GM12878 (cell line): ENCODE measurements around the gene MAML2. TPM values are rescaled to one million over a fixed set of nuclear protein-coding genes. Genes with fewer than 3 reads are reported as not detected.

ENCODE experiments used
- CBX5 ChIP-seq: sonication (generic); IDR thresholded peaks from 2 replicates; pipeline ENCODE4 v1.6.1; 2016; ENCODE audit warnings: low read depth, moderate library complexity, mild to moderate bottlenecking, inconsistent platforms
- CREM ChIP-seq: IDR thresholded peaks from 2 replicates; pipeline ENCODE4 v1.6.1; 2014; ENCODE audit warnings: antibody characterized with exemption, low read depth
- ETV6 ChIP-seq, 2 experiments: fragments of 450-650 bp in 1 of 2; IDR thresholded peaks in 1 of 2; conservative IDR thresholded peaks in 1 of 2; 2 replicates each; pipeline ENCODE4 v1.6.1; 2014; ENCODE audit warnings: antibody characterized with exemption in 1 of 2, borderline replicate concordance in 1 of 2, low read depth in 1 of 2, mild to moderate bottlenecking in 1 of 2, moderate library complexity in 1 of 2
- KLF5 ChIP-seq: fragments of 450-650 bp; IDR thresholded peaks from 2 replicates; pipeline ENCODE4 v1.6.1; 2014; ENCODE audit warnings: mild to moderate bottlenecking; ENCODE audit not compliant: partially characterized antibody
- MEF2A ChIP-seq: IDR thresholded peaks from 2 replicates; pipeline ENCODE4 v1.6.1; 2011; ENCODE audit warnings: low read depth, mild to moderate bottlenecking, low read length, moderate library complexity; ENCODE audit not compliant: insufficient read depth
- MTA3 ChIP-seq: IDR thresholded peaks from 2 replicates; pipeline ENCODE4 v1.6.1; 2012; ENCODE audit warnings: low read length, inconsistent platforms, borderline replicate concordance
- POLR2AphosphoS5 ChIP-seq: IDR thresholded peaks from 2 replicates; pipeline ENCODE4 v1.6.1; 2011; ENCODE audit warnings: mild to moderate bottlenecking, low read length, inconsistent platforms
- TARDBP ChIP-seq: IDR thresholded peaks from 2 replicates; pipeline ENCODE4 v1.6.1; 2016; ENCODE audit warnings: borderline replicate concordance
- polyA plus RNA-seq, 11 experiments: library from polyadenylated mRNA; depleted of rRNA in 4 of 11; unstranded in 6 of 11; stranded (reverse) in 5 of 11; fragments of >200 nt; fragmentation: Nextera tagmentation in 4 of 11; fragmentation: Illumina TruSeq in 1 of 11; extraction: Ambion mirVana in 4 of 11; extraction: Trizol in 1 of 11; gene quantifications; 1 replicate in 1 of 11; 2 replicates in 10 of 11; pipeline versions ENCODE4 v1.2.1 to v1.2.3, GENCODE V29; 2011 to 2016; ENCODE audit warnings: inconsistent platforms in 2 of 11, missing spikeins in 2 of 11, low read depth in 1 of 11
- total RNA-seq, 4 experiments: library from RNA; depleted of rRNA in 3 of 4; stranded (reverse); fragments of >200 nt in 3 of 4; fragmentation: Illumina TruSeq in 1 of 4; extraction: Trizol in 1 of 4; gene quantifications; 2 replicates each; pipeline versions ENCODE4 v1.2.1 to v1.2.3, GENCODE V29; 2013 to 2021
- TF ChIP-seq, protein P1 (sequence below): fragments of 450-650 bp; formaldehyde crosslinking; IDR thresholded peaks from 2 replicates; pipeline ENCODE4 v1.4.0; 2022; ENCODE audit warnings: mild to moderate bottlenecking, moderate library complexity
- TF ChIP-seq, protein P2 (sequence below): fragments of 450-650 bp; IDR thresholded peaks from 2 replicates; pipeline ENCODE4 v1.6.1; 2017; ENCODE audit warnings: mild to moderate bottlenecking, low read depth, inconsistent platforms; ENCODE audit not compliant: poor library complexity, severe bottlenecking

The MAML2 gene
- total and polyA plus RNA-seq, 10 of the 15 experiments (the other 5 are each of a cell fraction or from before 2014, with no cell fraction given): 2.5 to 15.1 (median 12.0) TPM

- TF ChIP-seq, protein P1, sequence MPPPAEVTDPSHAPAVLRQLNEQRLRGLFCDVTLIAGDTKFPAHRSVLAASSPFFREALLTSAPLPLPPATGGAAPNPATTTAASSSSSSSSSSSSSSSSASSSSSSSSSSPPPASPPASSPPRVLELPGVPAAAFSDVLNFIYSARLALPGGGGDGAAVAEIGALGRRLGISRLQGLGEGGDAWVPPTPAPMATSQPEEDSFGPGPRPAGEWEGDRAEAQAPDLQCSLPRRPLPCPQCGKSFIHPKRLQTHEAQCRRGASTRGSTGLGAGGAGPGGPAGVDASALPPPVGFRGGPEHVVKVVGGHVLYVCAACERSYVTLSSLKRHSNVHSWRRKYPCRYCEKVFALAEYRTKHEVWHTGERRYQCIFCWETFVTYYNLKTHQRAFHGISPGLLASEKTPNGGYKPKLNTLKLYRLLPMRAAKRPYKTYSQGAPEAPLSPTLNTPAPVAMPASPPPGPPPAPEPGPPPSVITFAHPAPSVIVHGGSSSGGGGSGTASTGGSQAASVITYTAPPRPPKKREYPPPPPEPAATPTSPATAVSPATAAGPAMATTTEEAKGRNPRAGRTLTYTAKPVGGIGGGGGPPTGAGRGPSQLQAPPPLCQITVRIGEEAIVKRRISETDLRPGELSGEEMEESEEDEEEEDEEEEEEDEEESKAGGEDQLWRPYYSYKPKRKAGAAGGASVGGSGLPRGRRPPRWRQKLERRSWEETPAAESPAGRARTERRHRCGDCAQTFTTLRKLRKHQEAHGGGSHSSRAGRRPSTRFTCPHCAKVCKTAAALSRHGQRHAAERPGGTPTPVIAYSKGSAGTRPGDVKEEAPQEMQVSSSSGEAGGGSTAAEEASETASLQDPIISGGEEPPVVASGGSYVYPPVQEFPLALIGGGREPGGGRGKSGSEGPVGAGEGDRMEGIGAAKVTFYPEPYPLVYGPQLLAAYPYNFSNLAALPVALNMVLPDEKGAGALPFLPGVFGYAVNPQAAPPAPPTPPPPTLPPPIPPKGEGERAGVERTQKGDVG (CRISPR knock-in tag): no peak
- TF ChIP-seq, protein P2, sequence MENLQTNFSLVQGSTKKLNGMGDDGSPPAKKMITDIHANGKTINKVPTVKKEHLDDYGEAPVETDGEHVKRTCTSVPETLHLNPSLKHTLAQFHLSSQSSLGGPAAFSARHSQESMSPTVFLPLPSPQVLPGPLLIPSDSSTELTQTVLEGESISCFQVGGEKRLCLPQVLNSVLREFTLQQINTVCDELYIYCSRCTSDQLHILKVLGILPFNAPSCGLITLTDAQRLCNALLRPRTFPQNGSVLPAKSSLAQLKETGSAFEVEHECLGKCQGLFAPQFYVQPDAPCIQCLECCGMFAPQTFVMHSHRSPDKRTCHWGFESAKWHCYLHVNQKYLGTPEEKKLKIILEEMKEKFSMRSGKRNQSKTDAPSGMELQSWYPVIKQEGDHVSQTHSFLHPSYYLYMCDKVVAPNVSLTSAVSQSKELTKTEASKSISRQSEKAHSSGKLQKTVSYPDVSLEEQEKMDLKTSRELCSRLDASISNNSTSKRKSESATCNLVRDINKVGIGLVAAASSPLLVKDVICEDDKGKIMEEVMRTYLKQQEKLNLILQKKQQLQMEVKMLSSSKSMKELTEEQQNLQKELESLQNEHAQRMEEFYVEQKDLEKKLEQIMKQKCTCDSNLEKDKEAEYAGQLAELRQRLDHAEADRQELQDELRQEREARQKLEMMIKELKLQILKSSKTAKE: no peak
- TF ChIP-seq MTA3 (0 out of 2 replicates have a peak, but pooled peaks have one; percentile 34), MEF2A (no peak), TARDBP (no peak), KLF5 (no peak), ETV6 (conservative IDR thresholded peaks at IDR 0.05 in 1 of 2, IDR thresholded peaks at IDR 0.05 in 1 of 2; ENCODE audit: borderline replicate concordance in 1 of 2, low read depth in 1 of 2) (peak in 1 of 2 experiments; percentile 50; a peak in 1 of 4 replicates), POLR2AphosphoS5 (no peak), CREM (no peak), CBX5 (no peak)
Observed at GRCh38 chr11:96189351-96189750, 153.6 kb downstream of the MAML2 start (continued).
